Measurements from ENCODE around the gene ITIH5.

DNA sequence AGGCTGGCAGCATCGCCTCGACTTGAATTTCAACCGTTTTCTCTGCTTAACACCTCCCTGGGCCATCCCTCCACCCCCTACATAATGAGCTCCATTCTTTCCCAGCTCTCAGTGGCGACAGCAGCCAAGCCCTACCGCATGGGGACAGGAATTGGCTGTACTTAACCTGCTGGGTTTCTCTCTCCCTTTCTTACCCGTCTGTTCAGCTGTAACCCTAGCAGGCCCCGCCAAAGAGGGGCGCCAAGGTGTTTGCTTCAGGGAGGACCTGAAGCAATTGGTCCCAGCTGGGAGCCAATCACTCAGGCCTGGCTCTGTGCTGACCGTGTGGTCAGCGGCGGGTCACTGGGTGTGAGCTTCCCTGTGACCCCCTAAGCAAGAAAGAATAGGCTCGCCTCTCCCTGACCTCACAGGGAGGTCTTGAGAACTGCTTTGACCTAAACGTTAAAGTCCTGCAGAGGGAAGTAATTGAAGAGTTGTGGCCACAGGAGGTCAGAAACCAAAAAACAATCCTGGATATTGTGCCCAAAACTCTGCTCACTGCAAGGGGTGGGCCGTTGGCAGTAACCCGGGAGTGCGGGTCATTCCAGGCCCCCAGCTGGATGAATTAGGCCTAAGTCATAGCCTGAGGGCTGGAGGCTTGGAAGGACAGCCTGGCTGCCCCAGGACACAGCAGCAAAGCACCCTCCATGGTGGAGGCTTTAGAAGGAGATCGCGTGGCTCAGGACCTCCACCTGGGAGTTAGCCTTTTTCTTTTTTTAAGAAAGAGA, 114.6 kb downstream of the ITIH5 start:
- TF ChIP-seq POLR2A (IDR thresholded peaks at IDR 0.05; ENCODE audit: low read length) (no peak), GATA1 (IDR thresholded peaks at IDR 0.05; ENCODE audit: low read depth, low read length) (no peak)
